CD14-positive monocyte (primary cell): ENCODE measurements around the gene VPS16. TPM values are rescaled to one million over a fixed set of nuclear protein-coding genes. Genes with fewer than 3 reads are reported as not detected.

ENCODE experiments used
- DNase-seq, 3 donors: peaks; one replicate each; pipeline ENCODE4 v3.0.0-alpha.2; 2011 to 2022
- H2AFZ ChIP-seq: 2 replicates; pipeline ENCODE4 v1.6.0; 2012; ENCODE audit warnings: mild to moderate bottlenecking, low read depth, low read length, inconsistent platforms; ENCODE audit not compliant: insufficient read depth, poor library complexity, severe bottlenecking
- H3K27ac ChIP-seq, 2 donors: 1 replicate in 1 of 2; 2 replicates in 1 of 2; pipeline ENCODE4 v1.5.1; 2012 to 2013; ENCODE audit warnings: low read length in 2 of 2, control low read depth in 1 of 2, inconsistent platforms in 1 of 2, low read depth in 1 of 2, mild to moderate bottlenecking in 1 of 2
- H3K27me3 ChIP-seq, 2 donors: one replicate each; pipeline versions ENCODE4 v1.6.0 to v1.6.1; 2011 to 2013; ENCODE audit warnings: low read length in 2 of 2; ENCODE audit not compliant: control insufficient read depth in 2 of 2, insufficient read depth in 2 of 2
- H3K36me3 ChIP-seq, 2 donors: replicated peaks in 1 of 2; 1 replicate in 1 of 2; 2 replicates in 1 of 2; pipeline versions ENCODE4 v1.5.1 to v1.6.1; 2012 to 2013; ENCODE audit warnings: low read length in 2 of 2, control low read depth in 1 of 2, inconsistent platforms in 1 of 2, mild to moderate bottlenecking in 1 of 2; ENCODE audit not compliant: insufficient read depth in 2 of 2, control insufficient read depth in 1 of 2
- H3K4me1 ChIP-seq, 2 donors: 1 replicate in 1 of 2; 2 replicates in 1 of 2; pipeline versions ENCODE4 v1.5.1 to v1.6.1; 2012 to 2013; ENCODE audit warnings: low read length in 2 of 2, control low read depth in 1 of 2, inconsistent platforms in 1 of 2, mild to moderate bottlenecking in 1 of 2, moderate library complexity in 1 of 2; ENCODE audit not compliant: insufficient read depth in 2 of 2, control insufficient read depth in 1 of 2
- H3K4me2 ChIP-seq: replicated peaks from 2 replicates; pipeline ENCODE3; 2012; ENCODE audit warnings: low read length, moderate library complexity, mild to moderate bottlenecking; ENCODE audit not compliant: poor library complexity, severe bottlenecking; ENCODE audit errors: extremely low read depth
- H3K4me3 ChIP-seq, 3 experiments: fragments of 200-600 bp in 1 of 3; sonication (generic) in 1 of 3; replicated peaks in 1 of 3; 1 replicate in 2 of 3; 2 replicates in 1 of 3; pipeline ENCODE4 v1.5.1; 2011 to 2013; ENCODE audit warnings: low read length in 3 of 3, mild to moderate bottlenecking in 3 of 3, control low read depth in 2 of 3, low read depth in 2 of 3, inconsistent platforms in 1 of 3, moderate library complexity in 1 of 3
- H3K79me2 ChIP-seq: 2 replicates; pipeline ENCODE4 v1.6.0; 2012; ENCODE audit warnings: mild to moderate bottlenecking, control low read depth, inconsistent platforms, low read length, moderate library complexity; ENCODE audit not compliant: insufficient read depth
- H3K9ac ChIP-seq: 2 replicates; pipeline ENCODE4 v1.6.0; 2017; ENCODE audit warnings: low read length, mild to moderate bottlenecking; ENCODE audit not compliant: insufficient read depth, poor library complexity, severe bottlenecking
- H3K9me3 ChIP-seq, 2 donors: replicated peaks in 1 of 2; 1 replicate in 1 of 2; 2 replicates in 1 of 2; pipeline versions ENCODE4 v1.5.1 to v1.6.1; 2012 to 2013; ENCODE audit warnings: low read length in 2 of 2, control low read depth in 1 of 2; ENCODE audit not compliant: control insufficient read depth in 1 of 2, insufficient read depth in 1 of 2
- H4K20me1 ChIP-seq: 2 replicates; pipeline ENCODE4 v1.6.0; 2012; ENCODE audit warnings: mild to moderate bottlenecking, low read length, control low read depth, moderate library complexity; ENCODE audit not compliant: insufficient read depth
- H3K27ac Mint-ChIP-seq, 7 donors: one replicate each; pipeline ENCODE4 v1.8.0; 2020; ENCODE audit warnings: mild to moderate bottlenecking in 7 of 7, mixed read lengths in 7 of 7, moderate library complexity in 6 of 7, inconsistent platforms in 2 of 7
- H3K27me3 Mint-ChIP-seq, 3 donors: one replicate each; pipeline ENCODE4 v1.8.0; 2021 to 2022; ENCODE audit warnings: low read depth in 3 of 3, mild to moderate bottlenecking in 3 of 3, mixed read lengths in 3 of 3, moderate library complexity in 3 of 3, inconsistent platforms in 1 of 3
- H3K36me3 Mint-ChIP-seq, 2 donors: one replicate each; pipeline ENCODE4 v1.8.0; 2020; ENCODE audit warnings: mixed read lengths in 2 of 2, inconsistent platforms in 1 of 2, mild to moderate bottlenecking in 1 of 2
- H3K4me1 Mint-ChIP-seq: one replicate; pipeline ENCODE4 v1.8.0; 2020; ENCODE audit warnings: mild to moderate bottlenecking, mixed read lengths
- H3K4me3 Mint-ChIP-seq, 2 donors: one replicate each; pipeline ENCODE4 v1.8.0; 2020; ENCODE audit warnings: mild to moderate bottlenecking in 2 of 2, mixed read lengths in 2 of 2, moderate library complexity in 1 of 2
- H3K9me3 Mint-ChIP-seq, 7 donors: one replicate each; pipeline ENCODE4 v1.8.0; 2020 to 2022; ENCODE audit warnings: mixed read lengths in 7 of 7, mild to moderate bottlenecking in 6 of 7, moderate library complexity in 6 of 7, inconsistent platforms in 2 of 7
- WGBS: methylation state at CpG from one replicate; pipeline ENCODE4 v1.1.5; 2013; ENCODE audit warnings: missing lambda C conversion rate; ENCODE audit not compliant: insufficient coverage; 5-methylcytosine and 5-hydroxymethylcytosine counted together
- intact Hi-C, 2 donors: fragments of 100-400 bp; cut with micrococcal nuclease; formaldehyde crosslinking; loops; one replicate each; pipeline versions ENCODE4 v1.15.0 to v1.15.1; 2023
- polyA plus RNA-seq, 3 donors: library from polyadenylated mRNA; depleted of rRNA in 1 of 3; unstranded in 2 of 3; stranded (reverse) in 1 of 3; fragments of 300-500 nt in 2 of 3; fragments of >200 nt in 1 of 3; fragmentation: Illumina TruSeq in 2 of 3; gene quantifications; 1 replicate in 2 of 3; 2 replicates in 1 of 3; pipeline ENCODE4 v1.2.3, GENCODE V29; 2012 to 2021
- TF ChIP-seq, protein P1 (sequence below): fragments of 200-600 bp; IDR thresholded peaks from one replicate; pipeline ENCODE4 v1.8.0; 2022; ENCODE audit warnings: antibody characterized with exemption, mild to moderate bottlenecking

Gene VPS16
- polyA plus RNA-seq, 3 donors: 33.3 to 87.0 (median 34.5) TPM

DNA sequence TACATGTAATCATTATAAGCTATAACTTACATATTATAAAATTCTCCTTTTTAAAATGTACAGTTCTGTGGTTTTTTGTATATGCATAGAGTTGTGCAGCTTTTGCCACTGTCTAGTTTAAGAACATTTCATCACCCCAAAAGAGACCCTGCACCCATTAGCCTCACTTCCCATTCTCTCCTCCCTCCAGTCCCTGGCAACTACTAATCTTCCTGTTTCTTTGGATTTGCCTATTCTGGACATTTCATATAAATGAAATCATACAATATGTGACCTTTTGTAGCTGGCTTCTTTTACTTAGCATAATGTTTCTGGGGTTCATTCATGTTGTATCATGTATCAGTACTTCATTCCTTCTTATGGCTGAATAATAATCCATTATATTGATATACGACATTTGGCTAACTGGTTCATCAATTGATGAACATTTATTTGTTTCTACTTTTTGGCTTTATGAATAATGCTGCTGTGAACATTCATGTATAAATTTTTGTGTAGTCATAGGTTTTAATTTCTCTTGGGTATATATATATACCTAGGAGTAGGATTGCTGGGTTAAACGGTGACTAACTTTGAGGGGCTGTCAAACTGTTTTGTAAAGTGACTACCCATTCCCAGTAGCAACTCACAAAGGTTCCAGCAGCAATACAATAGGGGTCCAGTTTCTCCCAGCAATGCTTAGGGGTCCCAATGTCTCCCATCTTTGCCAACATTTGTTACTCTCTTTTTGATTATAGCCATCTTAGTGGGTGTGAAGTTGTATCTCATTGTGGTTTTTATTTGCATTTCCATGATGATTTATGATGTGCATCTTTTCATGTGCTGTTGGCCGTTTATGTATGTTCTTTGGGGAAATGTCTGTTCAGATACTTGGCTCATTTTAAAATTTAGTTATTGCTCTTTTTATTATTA is 43.4 kb downstream of the VPS16 start:
- Histone ChIP-seq H3K79me2 (peaks cover 96% of the 10 kb centered on the region), H2AFZ (no peak overlapping the region), H3K4me3 (no peak overlapping the region), H3K36me3 (peaks cover 0 to 8% of the 10 kb centered on the region in 2 donors), H3K4me1 (peaks cover 0 to 9% of the 10 kb centered on the region in 2 donors), H3K4me2 (no peak overlapping the region), H3K9me3 (no peaks in the 10 kb centered on the region), H3K27me3 (no peaks in the 10 kb centered on the region), H3K9ac (no peak overlapping the region), H4K20me1 (peaks cover 92% of the 10 kb centered on the region), H3K27ac (no peak overlapping the region)
- DNase-seq: no peak
- WGBS: no CpG with 5 or more reads among the region's 3 CpGs
- Mint-ChIP-seq H3K4me3 (no peak overlapping the region), H3K4me1 (peaks cover 38% of the 10 kb centered on the region), H3K36me3 (peaks cover 3 to 6% of the 10 kb centered on the region in 2 donors), H3K27ac (peak overlapping the region in 1 of 7 donors; percentile 40), H3K9me3 (no peaks in the 10 kb centered on the region), H3K27me3 (peaks cover 0 to 2% (median 2%) of the 10 kb centered on the region in 3 donors)
- TF ChIP-seq, protein P1, sequence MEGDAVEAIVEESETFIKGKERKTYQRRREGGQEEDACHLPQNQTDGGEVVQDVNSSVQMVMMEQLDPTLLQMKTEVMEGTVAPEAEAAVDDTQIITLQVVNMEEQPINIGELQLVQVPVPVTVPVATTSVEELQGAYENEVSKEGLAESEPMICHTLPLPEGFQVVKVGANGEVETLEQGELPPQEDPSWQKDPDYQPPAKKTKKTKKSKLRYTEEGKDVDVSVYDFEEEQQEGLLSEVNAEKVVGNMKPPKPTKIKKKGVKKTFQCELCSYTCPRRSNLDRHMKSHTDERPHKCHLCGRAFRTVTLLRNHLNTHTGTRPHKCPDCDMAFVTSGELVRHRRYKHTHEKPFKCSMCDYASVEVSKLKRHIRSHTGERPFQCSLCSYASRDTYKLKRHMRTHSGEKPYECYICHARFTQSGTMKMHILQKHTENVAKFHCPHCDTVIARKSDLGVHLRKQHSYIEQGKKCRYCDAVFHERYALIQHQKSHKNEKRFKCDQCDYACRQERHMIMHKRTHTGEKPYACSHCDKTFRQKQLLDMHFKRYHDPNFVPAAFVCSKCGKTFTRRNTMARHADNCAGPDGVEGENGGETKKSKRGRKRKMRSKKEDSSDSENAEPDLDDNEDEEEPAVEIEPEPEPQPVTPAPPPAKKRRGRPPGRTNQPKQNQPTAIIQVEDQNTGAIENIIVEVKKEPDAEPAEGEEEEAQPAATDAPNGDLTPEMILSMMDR: no peak
- intact Hi-C loops: no loop called here

DNA sequence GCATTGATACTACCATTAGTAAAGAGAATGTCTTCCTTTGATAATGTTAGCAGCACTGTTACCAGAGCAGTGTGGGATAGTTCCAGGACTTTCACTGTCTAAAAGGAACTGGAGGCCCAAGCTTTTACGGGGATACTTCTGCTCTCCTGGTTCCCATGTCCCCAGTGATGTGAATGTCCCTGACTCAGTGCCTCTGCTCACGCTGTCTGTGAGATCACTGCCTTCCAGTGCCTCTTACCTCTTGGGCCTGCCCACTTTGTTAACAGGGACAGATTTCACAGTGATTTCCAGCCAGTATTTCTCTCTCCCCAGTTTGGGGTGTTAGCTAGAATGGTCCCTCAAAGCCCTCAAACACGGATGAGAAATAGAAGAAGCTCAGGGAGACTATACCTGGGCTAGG is 47.2 kb downstream of the VPS16 start:
- no peak overlapping the region for H3K9ac ChIP-seq
- 80% methylated on average over 2 of the region's 3 CpGs for WGBS
- Mint-ChIP-seq H3K4me1 (peaks cover 49% of the 10 kb centered on the region), H3K9me3 (no peaks in the 10 kb centered on the region), H3K4me3 (no peak overlapping the region), H3K27ac (no peak overlapping the region), H3K27me3 (peaks cover 0 to 2% (median 0%) of the 10 kb centered on the region in 3 donors), H3K36me3 (peaks cover 3 to 7% of the 10 kb centered on the region in 2 donors)
- no peak overlapping the region for H3K4me2 ChIP-seq
- no peak overlapping the region for H2AFZ ChIP-seq
- no peak overlapping the region for H3K4me3 ChIP-seq
- H3K79me2 ChIP-seq: peaks cover 96% of the 10 kb centered on the region
- peaks cover 0 to 9% of the 10 kb centered on the region in 2 donors for H3K4me1 ChIP-seq
- H3K27ac ChIP-seq: no peak overlapping the region
- no peak for DNase-seq
- TF ChIP-seq, protein P1: no peak
- H3K9me3 ChIP-seq: no peaks in the 10 kb centered on the region
- intact Hi-C loops: no loop called here
- peaks cover 94% of the 10 kb centered on the region for H4K20me1 ChIP-seq
- H3K27me3 ChIP-seq: no peaks in the 10 kb centered on the region
- H3K36me3 ChIP-seq: peaks cover 0 to 9% of the 10 kb centered on the region in 2 donors
